Heart left ventricle (tissue), 16 donors: ENCODE results near the gene TP53AIP1. TPM values are rescaled to one million over a fixed set of nuclear protein-coding genes. Genes with fewer than 3 reads are reported as not detected.

ENCODE experiments used
- ATAC-seq, 4 donors: fragments of 200-7000 bp; cut with Tn5 transposase; one replicate each; pipeline ENCODE4 v1.9.1; 2020 to 2022; ENCODE audit warnings: moderate library complexity in 4 of 4, mild to moderate bottlenecking in 3 of 4, moderate number of reproducible peaks in 1 of 4
- DNase-seq, 5 donors: peaks; one replicate each; pipeline ENCODE4 v3.0.0-alpha.2; 2020
- H3K27ac ChIP-seq, 12 donors: fragments of 200-600 bp; sonication (generic) in 4 of 12; one replicate each; pipeline versions ENCODE4 v1.5.0 to v1.8.0; 2016 to 2022; ENCODE audit warnings: mild to moderate bottlenecking in 2 of 12
- H3K27me3 ChIP-seq, 9 donors: fragments of 200-600 bp; sonication (generic) in 2 of 9; one replicate each; pipeline versions ENCODE4 v1.5.1 to v1.8.0; 2016 to 2022; ENCODE audit warnings: mild to moderate bottlenecking in 3 of 9
- H3K36me3 ChIP-seq, 9 donors: fragments of 200-600 bp; sonication (generic) in 2 of 9; one replicate each; pipeline versions ENCODE4 v1.5.0 to v1.8.0; 2018 to 2022; ENCODE audit warnings: mild to moderate bottlenecking in 2 of 9
- H3K4me1 ChIP-seq, 12 donors: fragments of 200-600 bp; sonication (generic) in 4 of 12; one replicate each; pipeline versions ENCODE4 v1.5.0 to v1.8.0; 2016 to 2022; ENCODE audit warnings: mild to moderate bottlenecking in 3 of 12
- H3K4me3 ChIP-seq, 12 donors: fragments of 200-600 bp; sonication (generic) in 4 of 12; one replicate each; pipeline versions ENCODE4 v1.5.0 to v1.8.0; 2017 to 2022; ENCODE audit warnings: mild to moderate bottlenecking in 9 of 12, moderate library complexity in 4 of 12
- H3K9me3 ChIP-seq, 12 donors: fragments of 200-600 bp; sonication (generic) in 4 of 12; one replicate each; pipeline versions ENCODE4 v1.5.0 to v1.8.0; 2016 to 2022; ENCODE audit warnings: mild to moderate bottlenecking in 1 of 12
- POLR2A ChIP-seq, 2 donors: fragments of 450-650 bp; IDR thresholded peaks; one replicate each; pipeline ENCODE4 v1.6.1; 2017; ENCODE audit warnings: antibody characterized with exemption in 2 of 2, mild to moderate bottlenecking in 2 of 2, moderate library complexity in 2 of 2
- WGBS, 4 donors: extraction: QIAGEN DNeasy Blood & Tissue Kit in 2 of 4; methylation state at CpG; one replicate each; pipeline versions ENCODE4 v1.1.5 to v1.1.7; 2013 to 2018; 5-methylcytosine and 5-hydroxymethylcytosine counted together
- intact Hi-C, 10 donors: fragments of 100-400 bp; cut with DNase I; formaldehyde crosslinking; loops; one replicate each; pipeline versions ENCODE4 v1.11.1 to v1.14.2; 2022
- polyA plus RNA-seq, 2 donors: library from polyadenylated mRNA; stranded (reverse); fragments of 200-250 nt; gene quantifications; one replicate each; pipeline ENCODE4 v1.2.3, GENCODE V29; 2013
- total RNA-seq, 9 donors: library from RNA; depleted of rRNA in 2 of 9; stranded (reverse); fragments of >200 nt in 2 of 9; fragmentation: NEBNext Ultra II Directional in 3 of 9; extraction: Animal tissue kit (Norgen Biotek cat#: 25700) in 3 of 9; gene quantifications; one replicate each; pipeline versions ENCODE4 v1.1.0 to v1.2.4, GENCODE V29; 2016 to 2023
- TF ChIP-seq, protein P1 (sequence below), 12 donors: fragments of 200-600 bp; sonication (generic) in 4 of 12; IDR thresholded peaks; one replicate each; pipeline versions ENCODE4 v1.5.0 to v1.8.0; 2018 to 2022; ENCODE audit warnings: antibody characterized with exemption in 12 of 12, mild to moderate bottlenecking in 5 of 12
- donor health status: ischemic (EF 13 %, LVEDD 7.1; RV severe dilation, severe dysfunction).
- donor health status: healthy with polysubstance abuse.
- donor health status: DM: no; HTN: yes; CAD: no.
- donor health status: DM: no; HTN: no; CAD: no.
- donor health status: ischemic (EF 25% LVEDD 6.9; RV normal size, moderate dysfunction).
- donor health status: ischemic (EF 25% LVEDD 5.7; RV mildly dilated, moderate dysfunction).
- donor health status: healthy.
- donor health status: DM: yes; HTN: yes; CAD: no.
- donor health status: ischemic (EF 35%, LVEDD 5.7; RV mildly dilated, moderate dysfunction).
- donor health status: nonischemic (EF 11% LVEDD 7.7; RV severe dilation, severe dysfunction).
- donor health status: DM: yes; HTN: yes; CAD: no.
- donor health status: PGD.
- donor health status: ischemic (EF 29% LVEDD 5.4; RV normal size, mild dysfunction).
- donor health status: nonischemic (EF 23%, LVEDD 6.1; RV moderate dilation, normal function).

The TP53AIP1 gene
- total and polyA plus RNA-seq, 11 donors: 0.01 TPM; not detected in 10

DNA sequence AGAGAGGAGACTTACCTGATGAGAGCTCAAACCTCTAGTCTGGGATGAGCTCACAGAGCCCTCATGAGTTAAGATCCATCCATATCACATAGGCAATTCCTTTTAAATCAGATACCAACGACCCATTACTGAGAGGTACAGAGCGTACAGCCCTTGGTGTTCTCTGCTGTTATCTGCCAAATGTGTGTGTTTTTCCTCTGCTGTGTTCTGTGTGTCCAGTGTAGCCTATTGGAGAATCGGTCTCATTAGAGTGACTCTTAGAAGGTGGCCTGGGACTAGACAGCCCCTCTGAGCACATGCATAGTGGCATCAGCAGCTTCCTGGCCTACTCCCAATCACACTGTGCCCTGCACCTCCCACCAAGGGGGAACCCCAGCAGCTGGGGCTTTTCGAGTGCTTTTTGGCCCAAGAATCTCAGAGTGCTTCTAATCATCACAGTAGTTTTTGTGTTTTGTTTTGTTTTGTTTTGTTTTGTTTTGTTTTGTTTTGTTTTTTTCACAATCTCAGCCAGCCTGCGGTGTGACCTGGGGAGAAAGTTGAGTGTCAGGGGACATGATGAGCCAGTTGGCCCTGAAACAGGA is 25.4 kb downstream of the TP53AIP1 start:
- H3K9me3 ChIP-seq: no peaks in the 10 kb centered on the region
- TF ChIP-seq, protein P1, sequence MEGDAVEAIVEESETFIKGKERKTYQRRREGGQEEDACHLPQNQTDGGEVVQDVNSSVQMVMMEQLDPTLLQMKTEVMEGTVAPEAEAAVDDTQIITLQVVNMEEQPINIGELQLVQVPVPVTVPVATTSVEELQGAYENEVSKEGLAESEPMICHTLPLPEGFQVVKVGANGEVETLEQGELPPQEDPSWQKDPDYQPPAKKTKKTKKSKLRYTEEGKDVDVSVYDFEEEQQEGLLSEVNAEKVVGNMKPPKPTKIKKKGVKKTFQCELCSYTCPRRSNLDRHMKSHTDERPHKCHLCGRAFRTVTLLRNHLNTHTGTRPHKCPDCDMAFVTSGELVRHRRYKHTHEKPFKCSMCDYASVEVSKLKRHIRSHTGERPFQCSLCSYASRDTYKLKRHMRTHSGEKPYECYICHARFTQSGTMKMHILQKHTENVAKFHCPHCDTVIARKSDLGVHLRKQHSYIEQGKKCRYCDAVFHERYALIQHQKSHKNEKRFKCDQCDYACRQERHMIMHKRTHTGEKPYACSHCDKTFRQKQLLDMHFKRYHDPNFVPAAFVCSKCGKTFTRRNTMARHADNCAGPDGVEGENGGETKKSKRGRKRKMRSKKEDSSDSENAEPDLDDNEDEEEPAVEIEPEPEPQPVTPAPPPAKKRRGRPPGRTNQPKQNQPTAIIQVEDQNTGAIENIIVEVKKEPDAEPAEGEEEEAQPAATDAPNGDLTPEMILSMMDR (IDR thresholded peaks at IDR 0.05): no peak
- no peak for TF ChIP-seq POLR2A (IDR thresholded peaks at IDR 0.05)
- peaks cover 0 to 11% (median 0%) of the 10 kb centered on the region in 12 donors for H3K4me1 ChIP-seq
- intact Hi-C loops: loop anchor here in 1 of 10 donors (5.0 kb wide), 1 partner anchor 40 kb away; no protein-coding TSS in a partner anchor
- WGBS, 4 donors: 47 to 61% (median 59%) methylated on average over 4 to 5 of the region's 5 CpGs
- no peak overlapping the region for H3K27ac ChIP-seq
- no peak overlapping the region for H3K4me3 ChIP-seq
- no peaks in the 10 kb centered on the region for H3K36me3 ChIP-seq
- no peaks in the 10 kb centered on the region for H3K27me3 ChIP-seq
- no peak for DNase-seq
- ATAC-seq: peak in 1 of 4 donors; percentile 65

DNA sequence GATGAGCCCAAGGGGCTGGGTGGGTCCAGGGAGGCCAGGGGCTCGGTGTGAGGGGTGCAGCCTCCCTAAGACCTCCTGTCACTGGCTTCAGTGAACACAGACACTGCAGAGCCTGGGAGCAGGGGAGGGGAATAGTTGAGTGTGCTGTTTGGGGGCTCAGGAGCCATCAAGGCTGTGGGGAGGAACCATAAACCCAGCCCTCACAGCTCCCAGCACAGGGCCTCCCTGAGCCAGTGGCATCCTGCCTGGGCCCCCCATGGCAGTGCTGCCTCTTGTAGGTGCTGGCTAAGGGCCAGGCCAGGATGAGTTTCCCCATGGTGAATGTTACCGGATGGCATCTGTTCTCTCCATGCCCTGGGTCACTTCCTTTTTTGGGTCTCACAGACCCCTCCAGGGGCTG is 26.0 kb downstream of the TP53AIP1 start:
- Histone ChIP-seq H3K36me3 (no peaks in the 10 kb centered on the region), H3K4me3 (no peak overlapping the region), H3K4me1 (peaks cover 0 to 11% (median 0%) of the 10 kb centered on the region in 12 donors), H3K9me3 (no peaks in the 10 kb centered on the region), H3K27ac (no peak overlapping the region), H3K27me3 (no peaks in the 10 kb centered on the region)
- DNase-seq (no peak), ATAC-seq (no peak)
- intact Hi-C loops: loop anchor here in 1 of 10 donors (5.0 kb wide), 1 partner anchor 41 kb away; no protein-coding TSS in a partner anchor
- TF ChIP-seq, protein P1 (IDR thresholded peaks at IDR 0.05): no peak
- no peak for TF ChIP-seq POLR2A (IDR thresholded peaks at IDR 0.05)
- WGBS, 4 donors: 83 to 92% (median 89%) methylated on average over 2 of the region's 2 CpGs

DNA sequence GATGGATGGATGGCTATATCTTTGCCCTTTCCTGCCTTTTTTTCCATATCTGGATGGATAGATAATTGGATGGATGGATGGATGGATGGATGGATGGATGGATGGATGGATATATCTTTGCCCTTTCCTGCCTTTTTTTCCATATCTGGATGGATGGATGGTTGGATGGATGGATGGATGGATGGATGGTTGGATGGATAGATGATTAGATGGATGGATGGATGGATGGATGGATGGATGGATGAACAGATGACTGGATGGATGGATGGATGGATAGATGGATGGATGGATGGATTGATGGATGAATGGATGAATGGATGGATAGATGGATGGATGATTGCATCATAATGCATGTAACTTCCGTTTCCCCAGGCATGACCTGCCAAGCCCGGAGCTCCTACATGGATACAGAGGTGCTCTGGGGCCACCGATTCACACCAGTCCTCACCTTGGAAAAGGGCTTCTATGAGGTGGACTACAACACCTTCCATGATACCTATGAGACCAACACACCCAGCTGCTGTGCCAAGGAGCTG is 26.6 kb downstream of the TP53AIP1 start:
- no peak for ATAC-seq
- Histone ChIP-seq H3K36me3 (no peaks in the 10 kb centered on the region), H3K9me3 (no peaks in the 10 kb centered on the region), H3K4me3 (no peak overlapping the region), H3K4me1 (peaks cover 0 to 11% (median 0%) of the 10 kb centered on the region in 12 donors), H3K27me3 (no peaks in the 10 kb centered on the region), H3K27ac (no peak overlapping the region)
- DNase-seq: no peak
- intact Hi-C loops: loop anchor here in 1 of 10 donors (5.0 kb wide), 1 partner anchor 41 kb away; no protein-coding TSS in a partner anchor
- no peak for TF ChIP-seq POLR2A (IDR thresholded peaks at IDR 0.05)
- TF ChIP-seq, protein P1 (IDR thresholded peaks at IDR 0.05): no peak
- WGBS, 4 donors: 67 to 78% (median 67%) methylated on average over 3 of the region's 3 CpGs

DNA sequence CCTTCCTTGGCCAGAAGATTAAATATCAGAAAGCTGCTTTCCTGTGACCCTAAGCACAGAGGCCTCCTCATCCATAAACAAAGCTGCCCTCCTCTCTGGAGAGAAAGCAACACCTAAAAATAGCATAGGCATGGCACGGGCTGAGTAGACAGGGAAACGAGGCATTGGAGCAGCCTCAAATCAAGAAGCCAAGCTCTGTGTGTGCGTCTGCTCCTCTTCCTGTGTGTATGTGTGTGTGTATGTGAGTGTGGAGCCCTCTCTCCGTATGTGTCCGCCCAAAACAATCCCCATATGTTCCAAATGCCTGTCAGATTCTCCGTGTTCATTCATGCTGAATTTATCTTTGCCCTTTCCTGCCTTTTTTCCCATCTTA is 27.5 kb downstream of the TP53AIP1 start:
- intact Hi-C loops: loop anchor here in 1 of 10 donors (5.0 kb wide), 1 partner anchor 42 kb away; no protein-coding TSS in a partner anchor
- H3K4me3 ChIP-seq: no peak overlapping the region
- TF ChIP-seq, protein P1 (IDR thresholded peaks at IDR 0.05): no peak
- no peak for TF ChIP-seq POLR2A (IDR thresholded peaks at IDR 0.05)
- H3K4me1 ChIP-seq: peaks cover 0 to 11% (median 0%) of the 10 kb centered on the region in 12 donors
- H3K9me3 ChIP-seq: no peaks in the 10 kb centered on the region
- WGBS, 4 donors: 23 to 34% (median 33%) methylated on average over 6 of the region's 6 CpGs
- DNase-seq (no peak), ATAC-seq (peak; percentile 70 to 88 (median 74))
- H3K36me3 ChIP-seq: no peaks in the 10 kb centered on the region
- peak overlapping the region in 4 of 12 donors; percentile 16 to 63 (median 32) for H3K27ac ChIP-seq
- no peaks in the 10 kb centered on the region for H3K27me3 ChIP-seq
